Measurements from ENCODE around the gene PPP1R14C. TPM values are rescaled to one million over a fixed set of nuclear protein-coding genes. Genes with fewer than 3 reads are reported as not detected.
A peak's percentile ranks its signal among the peaks of the same experiment; 100 is the strongest.

Gene PPP1R14C
- polyA plus RNA-seq, 1 donor (not counting 4 experiments of a cell fraction or from before 2014, with no cell fraction given) = 50.6 TPM

DNA sequence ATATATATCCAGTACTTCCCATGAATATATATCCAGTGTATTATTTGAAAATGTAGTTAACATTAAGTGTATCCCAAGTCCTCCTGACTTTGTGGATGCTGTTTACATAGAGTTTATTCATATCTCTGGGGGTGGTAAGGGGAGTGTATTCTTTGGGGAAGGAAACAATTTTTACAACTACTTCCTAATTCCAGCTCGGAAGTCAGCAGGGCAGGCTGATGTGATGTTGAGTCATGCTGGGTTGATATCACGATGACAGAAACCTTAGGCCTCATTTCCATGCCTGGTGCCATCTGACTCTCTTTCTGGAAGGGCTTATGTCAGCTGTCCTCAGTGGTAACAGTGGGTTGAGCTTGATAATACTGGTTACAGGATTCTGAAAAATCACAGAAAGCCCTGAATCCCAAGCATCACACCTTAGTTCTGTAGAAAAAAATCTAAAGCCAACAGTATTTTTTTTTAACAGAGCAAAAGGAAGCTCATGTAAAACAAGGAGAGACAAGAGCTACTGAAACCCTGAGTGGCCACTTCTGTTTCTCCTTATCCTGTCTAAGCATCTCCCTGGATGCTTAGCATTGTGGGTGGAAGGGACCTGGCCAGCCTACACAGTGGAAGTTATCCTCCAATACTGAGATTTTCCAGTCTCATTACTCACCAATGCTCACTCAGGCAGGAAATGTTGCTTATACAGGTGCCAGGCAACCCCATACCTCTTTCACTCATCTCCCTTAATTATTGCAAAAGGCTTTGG lies 150.8 kb downstream of the PPP1R14C start:
- H3K9ac ChIP-seq (ENCODE audit: control insufficient read depth, extremely low read depth, insufficient read depth, low read length) = peak overlapping the region; percentile 23
- H3K27ac ChIP-seq (ENCODE audit: control insufficient read depth, insufficient read depth, low read length) = peak overlapping the region; percentile 88

DNA sequence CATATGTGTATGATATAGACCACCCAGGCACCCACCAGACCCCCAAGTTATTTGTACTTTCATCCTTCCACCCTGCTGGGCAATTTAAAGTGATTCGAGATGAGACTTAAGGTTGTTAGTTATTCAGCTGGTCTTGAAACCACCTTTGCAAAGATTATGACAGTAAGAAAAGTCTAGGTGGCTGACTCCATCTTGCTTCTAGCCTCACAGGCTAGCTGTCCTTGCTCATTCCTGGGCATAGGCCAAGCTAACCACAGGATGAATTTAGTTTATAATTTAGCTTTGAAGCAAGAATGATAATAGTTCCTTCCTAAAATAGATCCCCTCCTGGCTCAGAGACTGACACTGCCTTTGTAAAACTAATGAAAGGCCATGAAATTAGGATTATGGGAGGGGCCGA lies 154.0 kb downstream of the PPP1R14C start:
- Histone ChIP-seq H4K20me1 (ENCODE audit: control insufficient read depth, extremely low read depth, insufficient read depth, low read length) (no peaks in the 10 kb centered on the region), H3K36me3 (ENCODE audit: control insufficient read depth in 2 of 2, extremely low read depth in 1 of 2, insufficient read depth in 2 of 2, low read length in 2 of 2) (no peaks in the 10 kb centered on the region), H3K9ac (ENCODE audit: control insufficient read depth, extremely low read depth, insufficient read depth, low read length) (no peak overlapping the region), H3K4me1 (ENCODE audit: control insufficient read depth, extremely low read depth, insufficient read depth, low read length) (peaks cover 41% of the 10 kb centered on the region), H3K4me3 (ENCODE audit: control insufficient read depth in 2 of 3, extremely low read depth in 1 of 3, insufficient read depth in 2 of 3, low read depth in 1 of 3, low read length in 3 of 3) (no peak overlapping the region), H3K27me3 (ENCODE audit: control insufficient read depth, extremely low read depth, insufficient read depth, low read length) (no peaks in the 10 kb centered on the region), H2AFZ (ENCODE audit: control insufficient read depth, low read length) (no peak overlapping the region), H3K4me2 (ENCODE audit: control insufficient read depth, extremely low read depth, insufficient read depth, low read depth, low read length) (no peak overlapping the region), H3K79me2 (ENCODE audit: control insufficient read depth, insufficient read depth, low read length) (no peaks in the 10 kb centered on the region), H3K9me1 (ENCODE audit: control insufficient read depth, extremely low read depth, insufficient read depth, low read length) (no peaks in the 10 kb centered on the region), H3K9me3 (ENCODE audit: control insufficient read depth, low read depth, low read length) (peaks cover 9% of the 10 kb centered on the region), H3K27ac (ENCODE audit: control insufficient read depth, insufficient read depth, low read length) (peak overlapping the region; percentile 79)
- TF ChIP-seq EZH2 (IDR thresholded peaks at IDR 0.05; ENCODE audit: low read length) = no peak
- TF ChIP-seq, protein P1, sequence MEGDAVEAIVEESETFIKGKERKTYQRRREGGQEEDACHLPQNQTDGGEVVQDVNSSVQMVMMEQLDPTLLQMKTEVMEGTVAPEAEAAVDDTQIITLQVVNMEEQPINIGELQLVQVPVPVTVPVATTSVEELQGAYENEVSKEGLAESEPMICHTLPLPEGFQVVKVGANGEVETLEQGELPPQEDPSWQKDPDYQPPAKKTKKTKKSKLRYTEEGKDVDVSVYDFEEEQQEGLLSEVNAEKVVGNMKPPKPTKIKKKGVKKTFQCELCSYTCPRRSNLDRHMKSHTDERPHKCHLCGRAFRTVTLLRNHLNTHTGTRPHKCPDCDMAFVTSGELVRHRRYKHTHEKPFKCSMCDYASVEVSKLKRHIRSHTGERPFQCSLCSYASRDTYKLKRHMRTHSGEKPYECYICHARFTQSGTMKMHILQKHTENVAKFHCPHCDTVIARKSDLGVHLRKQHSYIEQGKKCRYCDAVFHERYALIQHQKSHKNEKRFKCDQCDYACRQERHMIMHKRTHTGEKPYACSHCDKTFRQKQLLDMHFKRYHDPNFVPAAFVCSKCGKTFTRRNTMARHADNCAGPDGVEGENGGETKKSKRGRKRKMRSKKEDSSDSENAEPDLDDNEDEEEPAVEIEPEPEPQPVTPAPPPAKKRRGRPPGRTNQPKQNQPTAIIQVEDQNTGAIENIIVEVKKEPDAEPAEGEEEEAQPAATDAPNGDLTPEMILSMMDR (optimal IDR thresholded peaks at IDR 0.05 in 1 of 3, IDR thresholded peaks at IDR 0.05 in 1 of 3, conservative IDR thresholded peaks at IDR 0.05 in 1 of 3; ENCODE audit: extremely low read depth in 1 of 3, insufficient read depth in 2 of 3, low read length in 3 of 3) = no peak
- dilution Hi-C loops (cut with MboI; ENCODE audit: extremely low pct_ligation_motif_present, low sequenced_read_pairs) = no loop called here
- FAIRE-seq = no peak
- DNase-seq (ENCODE audit: low read depth, low spot score) = no peak

More for the DNA sequence above, 150.8 kb downstream of the PPP1R14C start:
- Histone ChIP-seq H3K9me1 (ENCODE audit: control insufficient read depth, extremely low read depth, insufficient read depth, low read length) (no peaks in the 10 kb centered on the region), H3K4me1 (ENCODE audit: control insufficient read depth, extremely low read depth, insufficient read depth, low read length) (peaks cover 55% of the 10 kb centered on the region), H4K20me1 (ENCODE audit: control insufficient read depth, extremely low read depth, insufficient read depth, low read length) (no peaks in the 10 kb centered on the region), H2AFZ (ENCODE audit: control insufficient read depth, low read length) (no peak overlapping the region), H3K9me3 (ENCODE audit: control insufficient read depth, low read depth, low read length) (peaks cover 9% of the 10 kb centered on the region), H3K79me2 (ENCODE audit: control insufficient read depth, insufficient read depth, low read length) (no peaks in the 10 kb centered on the region), H3K4me3 (ENCODE audit: control insufficient read depth in 2 of 3, extremely low read depth in 1 of 3, insufficient read depth in 2 of 3, low read depth in 1 of 3, low read length in 3 of 3) (no peak overlapping the region), H3K4me2 (ENCODE audit: control insufficient read depth, extremely low read depth, insufficient read depth, low read depth, low read length) (peak overlapping the region; percentile 9), H3K27me3 (ENCODE audit: control insufficient read depth, extremely low read depth, insufficient read depth, low read length) (no peaks in the 10 kb centered on the region), H3K36me3 (ENCODE audit: control insufficient read depth in 2 of 2, extremely low read depth in 1 of 2, insufficient read depth in 2 of 2, low read length in 2 of 2) (no peaks in the 10 kb centered on the region)
- DNase-seq (ENCODE audit: low read depth, low spot score) = no peak
- no peak for TF ChIP-seq EZH2 (IDR thresholded peaks at IDR 0.05; ENCODE audit: low read length)
- TF ChIP-seq, protein P1 (optimal IDR thresholded peaks at IDR 0.05 in 1 of 3, IDR thresholded peaks at IDR 0.05 in 1 of 3, conservative IDR thresholded peaks at IDR 0.05 in 1 of 3; ENCODE audit: extremely low read depth in 1 of 3, insufficient read depth in 2 of 3, low read length in 3 of 3) = no peak
- peak; percentile 97 for FAIRE-seq
- dilution Hi-C loops (cut with MboI; ENCODE audit: extremely low pct_ligation_motif_present, low sequenced_read_pairs) = no loop called here

Measured in keratinocyte (primary cell).